Small intestine (tissue), 7 donors: ENCODE results near the gene KIF1A. TPM values are rescaled to one million over a fixed set of nuclear protein-coding genes. Genes with fewer than 3 reads are reported as not detected.
"Not testable (repeated sequence)": the region's sequence is repeated elsewhere in the genome, so short reads cannot be mapped to it uniquely, and the experiment has no call there.

Source experiments
- DNase-seq, 2 donors: peaks; one replicate each; pipeline versions ENCODE4 v3.0.0 to v3.0.0-alpha.2; 2013
- FAIRE-seq: peaks from 2 replicates; lab custom pipeline; 2012; peaks lifted over from hg19 to GRCh38; lab: Jason Lieb, UNC
- H3K27ac ChIP-seq, 3 donors: one replicate each; pipeline ENCODE4 v1.5.1; 2013; ENCODE audit warnings: low read length in 2 of 3, mild to moderate bottlenecking in 2 of 3, control low read depth in 1 of 3, inconsistent platforms in 1 of 3, low read depth in 1 of 3, moderate library complexity in 1 of 3
- H3K27me3 ChIP-seq, 3 donors: one replicate each; pipeline ENCODE4 v1.6.1; 2013; ENCODE audit warnings: low read length in 3 of 3, inconsistent platforms in 1 of 3; ENCODE audit not compliant: control insufficient read depth in 3 of 3, insufficient read depth in 3 of 3
- H3K36me3 ChIP-seq, 3 donors: one replicate each; pipeline ENCODE4 v1.6.1; 2013; ENCODE audit warnings: low read length in 3 of 3, inconsistent platforms in 1 of 3, low read depth in 1 of 3, mild to moderate bottlenecking in 1 of 3, moderate library complexity in 1 of 3; ENCODE audit not compliant: control insufficient read depth in 3 of 3, insufficient read depth in 2 of 3
- H3K4me1 ChIP-seq, 3 donors: one replicate each; pipeline ENCODE4 v1.6.1; 2013; ENCODE audit warnings: low read length in 2 of 3, inconsistent platforms in 1 of 3, low read depth in 1 of 3, mild to moderate bottlenecking in 1 of 3, moderate library complexity in 1 of 3; ENCODE audit not compliant: control insufficient read depth in 3 of 3, insufficient read depth in 2 of 3
- H3K4me3 ChIP-seq, 3 donors: one replicate each; pipeline ENCODE4 v1.5.1; 2013; ENCODE audit warnings: low read length in 3 of 3, control low read depth in 1 of 3, inconsistent platforms in 1 of 3, low read depth in 1 of 3, mild to moderate bottlenecking in 1 of 3, moderate library complexity in 1 of 3
- H3K9me3 ChIP-seq, 2 donors: one replicate each; pipeline ENCODE4 v1.6.1; 2013; ENCODE audit warnings: low read depth in 1 of 2, low read length in 1 of 2; ENCODE audit not compliant: control insufficient read depth in 2 of 2, insufficient read depth in 1 of 2
- WGBS, 3 donors: extraction: QIAGEN DNeasy Blood & Tissue Kit; methylation state at CpG; one replicate each; pipeline ENCODE4 v1.1.7; 2013; 5-methylcytosine and 5-hydroxymethylcytosine counted together
- polyA plus RNA-seq, 4 donors: library from polyadenylated mRNA; stranded (reverse) in 3 of 4; unstranded in 1 of 4; fragments of 200-250 nt in 3 of 4; fragments of 120-200 nt in 1 of 4; gene quantifications; one replicate each; pipeline versions ENCODE4 v1.2.1 to v1.2.3, GENCODE V29; 2013
- donor health status: healthy with polysubstance abuse.
- donor health status: control.
- donor health status: control.
- donor health status: Bipolar disorder and iron deficiency.
- donor health status: healthy.

KIF1A gene
- polyA plus RNA-seq, 4 donors, result 0.27 to 7.7 (median 1.9) TPM

GRCh38 chr2:240850026-240850425 lies 30.0 kb upstream of the KIF1A start:
- WGBS, 3 donors, result 85 to 89% (median 87%) methylated on average over 5 to 11 of the region's 11 CpGs
- FAIRE-seq, result no peak
- Histone ChIP-seq H3K36me3 (no peaks in the 10 kb centered on the region), H3K4me3 (no peak overlapping the region), H3K9me3 (peaks cover 0 to 10% of the 10 kb centered on the region in 2 donors), H3K4me1 (peaks cover 0 to 6% (median 0%) of the 10 kb centered on the region in 3 donors), H3K27me3 (no peaks in the 10 kb centered on the region), H3K27ac (no peak overlapping the region)
- no peak for DNase-seq

GRCh38 chr2:240848900-240849680 lies 29.1 kb upstream of the KIF1A start:
- Histone ChIP-seq H3K27me3 (peaks cover 0 to 4% (median 0%) of the 10 kb centered on the region in 3 donors), H3K4me3 (no peak overlapping the region), H3K27ac (no peak overlapping the region), H3K36me3 (no peaks in the 10 kb centered on the region), H3K4me1 (peaks cover 0 to 6% (median 0%) of the 10 kb centered on the region in 3 donors), H3K9me3 (peaks cover 0 to 2% of the 10 kb centered on the region in 2 donors)
- FAIRE-seq (no peak), DNase-seq (no peak)
- 75 to 78% (median 75%) methylated on average over 12 of the region's 12 CpGs for whole genome bisulfite sequencing, 3 donors

- Histone ChIP-seq H3K4me3 (no peak overlapping the region), H3K36me3 (no peaks in the 10 kb centered on the region), H3K27ac (no peak overlapping the region), H3K4me1 (peaks cover 0 to 6% (median 0%) of the 10 kb centered on the region in 3 donors), H3K27me3 (peaks cover 0 to 7% (median 0%) of the 10 kb centered on the region in 3 donors), H3K9me3 (no peaks in the 10 kb centered on the region)
- WGBS, 3 donors, result 89 to 97% (median 91%) methylated on average over 12 to 13 of the region's 13 CpGs
- DNase-seq (no peak), FAIRE-seq (no peak)
Measured at GRCh38 chr2:240847817-240848216, 27.8 kb upstream of the KIF1A start.

- H3K36me3 ChIP-seq, result no peaks in the 10 kb centered on the region
- FAIRE-seq (no peak), DNase-seq (peak in 1 of 2 donors; percentile 15)
- peaks cover 0 to 8% (median 0%) of the 10 kb centered on the region in 3 donors for H3K27me3 ChIP-seq
- H3K27ac ChIP-seq, result no peak overlapping the region
- H3K4me1 ChIP-seq, result peaks cover 0 to 6% (median 0%) of the 10 kb centered on the region in 3 donors
- no peaks in the 10 kb centered on the region for H3K9me3 ChIP-seq
- no peak overlapping the region for H3K4me3 ChIP-seq
- WGBS, 3 donors, result 53 to 73% (median 58%) methylated on average over 5 of the region's 5 CpGs
Measured at GRCh38 chr2:240846873-240847595, 27.0 kb upstream of the KIF1A start.

GRCh38 chr2:240846309-240846708 lies 26.3 kb upstream of the KIF1A start:
- H3K36me3 ChIP-seq, H3K4me3 ChIP-seq, H3K4me1 ChIP-seq, H3K27ac ChIP-seq, FAIRE-seq, H3K9me3 ChIP-seq: not testable (repeated sequence)
- peaks cover 0 to 12% (median 0%) of the 10 kb centered on the region in 3 donors for H3K27me3 ChIP-seq
- DNase-seq, result peak in 1 of 2 donors; percentile 18
- WGBS, 3 donors, result 22 to 69% (median 38%) methylated on average over 2 of the region's 2 CpGs

GRCh38 chr2:240840435-240841060 lies 20.5 kb upstream of the KIF1A start:
- Histone ChIP-seq H3K9me3 (no peaks in the 10 kb centered on the region), H3K4me1 (no peaks in the 10 kb centered on the region), H3K27ac (no peak overlapping the region), H3K36me3 (no peaks in the 10 kb centered on the region), H3K27me3 (peaks cover 0 to 18% (median 0%) of the 10 kb centered on the region in 3 donors), H3K4me3 (no peak overlapping the region)
- whole genome bisulfite sequencing, 3 donors, result 37 to 43% (median 40%) methylated on average over 9 of the region's 9 CpGs
- no peak for FAIRE-seq
- DNase-seq, result peak; percentile 59 to 69

- DNase-seq (no peak), FAIRE-seq (no peak)
- H3K4me3 ChIP-seq, result no peak overlapping the region
- WGBS, 3 donors, result 81 to 86% (median 86%) methylated on average over 27 to 28 of the region's 28 CpGs
- no peaks in the 10 kb centered on the region for H3K9me3 ChIP-seq
- peaks cover 0 to 19% (median 0%) of the 10 kb centered on the region in 3 donors for H3K27me3 ChIP-seq
- no peaks in the 10 kb centered on the region for H3K36me3 ChIP-seq
- no peak overlapping the region for H3K27ac ChIP-seq
- H3K4me1 ChIP-seq, result no peaks in the 10 kb centered on the region
Measured at GRCh38 chr2:240839152-240840143, 19.4 kb upstream of the KIF1A start.
